ENCODE results near the gene FAF1. TPM values are rescaled to one million over a fixed set of nuclear protein-coding genes. Genes with fewer than 3 reads are reported as not detected.
"Not testable (repeated sequence)": the region's sequence is repeated elsewhere in the genome, so short reads cannot be mapped to it uniquely, and the experiment has no call there.

Gene FAF1
- total RNA-seq, 4 donors from 2014 or later, result 23.8 to 64.6 (median 43.9) TPM

DNA sequence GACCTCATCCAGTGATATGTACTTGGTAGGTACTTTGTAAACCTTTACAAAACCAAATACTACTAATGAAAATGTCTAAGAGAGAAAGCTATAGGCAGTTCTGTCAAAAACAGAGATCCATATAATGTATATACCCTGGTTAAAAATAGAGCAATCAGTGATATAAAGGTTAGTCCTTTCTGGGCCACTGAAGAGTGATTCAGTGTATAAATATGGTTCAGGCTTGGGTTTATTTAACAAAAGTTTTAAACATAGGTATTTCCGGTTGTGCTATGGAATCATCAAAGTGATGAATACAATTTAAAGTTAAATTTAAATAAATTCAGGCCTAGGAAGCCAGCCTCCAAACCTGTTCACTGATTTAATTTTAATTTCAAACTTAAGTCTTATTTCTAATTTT, 428.5 kb downstream of the FAF1 start:
- WGBS, 2 donors, result 82 to 90% methylated on average over 1 of the region's 1 CpG
- TF ChIP-seq POLR2A (IDR thresholded peaks at IDR 0.05), result no peak
- TF ChIP-seq, protein P1, sequence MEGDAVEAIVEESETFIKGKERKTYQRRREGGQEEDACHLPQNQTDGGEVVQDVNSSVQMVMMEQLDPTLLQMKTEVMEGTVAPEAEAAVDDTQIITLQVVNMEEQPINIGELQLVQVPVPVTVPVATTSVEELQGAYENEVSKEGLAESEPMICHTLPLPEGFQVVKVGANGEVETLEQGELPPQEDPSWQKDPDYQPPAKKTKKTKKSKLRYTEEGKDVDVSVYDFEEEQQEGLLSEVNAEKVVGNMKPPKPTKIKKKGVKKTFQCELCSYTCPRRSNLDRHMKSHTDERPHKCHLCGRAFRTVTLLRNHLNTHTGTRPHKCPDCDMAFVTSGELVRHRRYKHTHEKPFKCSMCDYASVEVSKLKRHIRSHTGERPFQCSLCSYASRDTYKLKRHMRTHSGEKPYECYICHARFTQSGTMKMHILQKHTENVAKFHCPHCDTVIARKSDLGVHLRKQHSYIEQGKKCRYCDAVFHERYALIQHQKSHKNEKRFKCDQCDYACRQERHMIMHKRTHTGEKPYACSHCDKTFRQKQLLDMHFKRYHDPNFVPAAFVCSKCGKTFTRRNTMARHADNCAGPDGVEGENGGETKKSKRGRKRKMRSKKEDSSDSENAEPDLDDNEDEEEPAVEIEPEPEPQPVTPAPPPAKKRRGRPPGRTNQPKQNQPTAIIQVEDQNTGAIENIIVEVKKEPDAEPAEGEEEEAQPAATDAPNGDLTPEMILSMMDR (IDR thresholded peaks at IDR 0.05), result no peak
- no peak for DNase-seq
- no peaks in the 10 kb centered on the region for H3K9me3 ChIP-seq
- no peaks in the 10 kb centered on the region for H3K4me1 ChIP-seq
- intact Hi-C loops (cut with DNase I), result no loop called here
- H3K27me3 ChIP-seq, result no peaks in the 10 kb centered on the region
- no peak overlapping the region for H3K27ac ChIP-seq
- no peak overlapping the region for H3K4me3 ChIP-seq
- H3K36me3 ChIP-seq, result peaks cover 0 to 56% (median 0%) of the 10 kb centered on the region in 3 donors

DNA sequence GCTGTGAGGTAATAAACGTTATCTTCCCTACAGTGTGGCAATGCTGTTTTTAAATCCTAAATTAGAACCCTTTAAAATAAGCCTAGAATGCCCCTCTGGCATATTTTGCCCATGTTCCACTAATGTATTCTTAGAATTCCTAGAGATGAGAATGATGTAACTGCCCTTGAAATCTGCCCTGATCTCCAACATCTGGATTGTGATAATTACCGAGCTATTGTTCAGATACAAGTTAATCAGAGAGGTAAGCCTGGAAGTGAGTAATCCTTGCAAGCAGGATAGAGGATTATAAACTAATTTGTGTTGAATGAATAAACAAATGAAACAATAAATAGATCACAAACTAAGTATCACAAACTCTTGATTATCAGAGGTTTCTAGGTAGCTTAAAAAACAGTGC, 429.0 kb downstream of the FAF1 start:
- no peaks in the 10 kb centered on the region for H3K27me3 ChIP-seq
- no peak overlapping the region for H3K4me3 ChIP-seq
- H3K9me3 ChIP-seq, result no peaks in the 10 kb centered on the region
- no peak overlapping the region for H3K27ac ChIP-seq
- DNase-seq, result no peak
- no peaks in the 10 kb centered on the region for H3K4me1 ChIP-seq
- 70 to 76% methylated on average over 2 of the region's 2 CpGs for WGBS, 2 donors
- no peak for TF ChIP-seq POLR2A (IDR thresholded peaks at IDR 0.05)
- TF ChIP-seq, protein P1 (IDR thresholded peaks at IDR 0.05), result no peak
- peaks cover 0 to 57% (median 0%) of the 10 kb centered on the region in 3 donors for H3K36me3 ChIP-seq
- intact Hi-C loops (cut with DNase I), result no loop called here

DNA sequence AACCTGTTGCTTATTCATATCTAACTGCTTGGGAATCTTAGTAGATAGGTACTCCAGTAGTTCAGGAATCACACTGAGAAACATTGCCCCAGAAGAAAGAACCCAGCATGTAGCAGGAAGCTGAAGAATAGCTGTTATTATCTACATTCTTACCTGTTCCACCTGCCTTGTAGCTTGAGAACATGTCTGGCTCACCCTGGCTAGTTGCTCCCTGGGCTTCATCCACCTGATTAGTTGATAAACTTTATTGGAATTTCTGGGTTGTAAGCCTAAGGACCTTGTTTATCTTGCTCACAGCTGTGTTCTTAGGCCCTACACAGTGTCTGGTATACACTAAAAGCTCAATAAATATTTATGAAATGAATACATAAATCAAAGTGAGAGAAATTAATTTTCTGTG, 430.6 kb downstream of the FAF1 start:
- Histone ChIP-seq H3K4me3 (no peak overlapping the region), H3K27ac (no peak overlapping the region)
- intact Hi-C loops (cut with DNase I), result no loop called here

DNA sequence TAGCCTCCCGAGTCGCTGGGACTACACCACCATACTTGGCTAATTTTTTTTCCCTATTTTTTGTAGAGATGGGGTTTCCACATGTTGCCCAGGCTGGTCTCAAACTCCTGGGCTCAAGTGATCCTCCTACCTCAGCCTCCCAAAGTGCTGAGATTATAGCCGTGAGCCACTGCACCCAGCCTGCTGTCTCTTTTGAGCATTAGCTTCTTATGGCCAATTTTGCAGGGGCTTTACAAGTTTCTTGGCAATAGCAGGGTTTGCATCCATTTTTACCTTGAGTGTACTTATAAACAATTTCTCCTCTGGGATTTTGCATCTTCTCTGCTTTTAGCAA, 432.1 kb downstream of the FAF1 start:
- DNase-seq; H3K9me3 ChIP-seq; H3K27ac ChIP-seq; H3K4me3 ChIP-seq; H3K4me1 ChIP-seq; intact Hi-C loops (cut with DNase I); H3K27me3 ChIP-seq: not testable (repeated sequence)
- WGBS, 2 donors, result 96 to 100% methylated on average over 3 of the region's 3 CpGs
- peaks cover 0 to 55% (median 0%) of the 10 kb centered on the region in 3 donors for H3K36me3 ChIP-seq

More for the DNA sequence above, 430.6 kb downstream of the FAF1 start:
- TF ChIP-seq, protein P1 (IDR thresholded peaks at IDR 0.05), result no peak
- no peak for TF ChIP-seq POLR2A (IDR thresholded peaks at IDR 0.05)
- no peak for DNase-seq
- Histone ChIP-seq H3K4me1 (no peaks in the 10 kb centered on the region), H3K9me3 (no peaks in the 10 kb centered on the region), H3K27me3 (no peaks in the 10 kb centered on the region), H3K36me3 (peaks cover 0 to 60% (median 0%) of the 10 kb centered on the region in 3 donors)

DNA sequence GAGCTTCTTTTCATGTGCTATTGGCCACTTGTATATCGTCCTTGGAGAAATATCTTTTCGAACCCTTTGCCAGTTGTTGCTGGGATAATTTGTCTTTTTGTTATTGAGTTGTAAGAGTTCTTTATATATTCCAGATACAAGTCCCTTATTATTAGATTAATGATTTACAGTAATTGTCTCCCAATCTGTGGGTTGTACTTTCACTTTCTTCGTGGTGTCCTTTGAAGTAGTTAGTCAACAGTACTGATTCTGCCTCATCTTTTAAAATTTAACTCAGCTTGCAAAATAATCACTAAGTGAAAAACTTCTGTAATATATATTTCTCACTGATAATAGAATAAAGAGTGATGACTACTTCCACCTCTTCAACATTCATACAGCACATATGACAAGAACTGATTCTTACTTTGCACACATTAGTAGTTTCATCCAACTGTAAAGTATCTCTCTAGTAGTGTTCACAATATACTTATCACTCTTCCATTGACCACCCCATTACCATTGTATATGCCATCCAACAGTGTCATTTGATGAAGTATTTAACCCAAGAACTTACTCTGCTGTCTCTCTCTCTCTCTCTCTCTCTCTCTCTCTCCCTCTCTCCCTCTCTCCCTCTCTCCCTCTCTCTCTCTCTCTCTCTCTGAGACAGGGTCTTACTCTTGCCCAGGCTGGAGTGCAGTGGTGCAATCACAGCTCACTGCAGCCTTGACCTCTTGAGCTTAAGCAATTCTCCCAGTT, 432.6 kb downstream of the FAF1 start:
- H3K27ac ChIP-seq, result no peak overlapping the region
- TF ChIP-seq, protein P1 (IDR thresholded peaks at IDR 0.05), result no peak
- TF ChIP-seq POLR2A (IDR thresholded peaks at IDR 0.05), result no peak
- H3K36me3 ChIP-seq, result peaks cover 0 to 51% (median 0%) of the 10 kb centered on the region in 3 donors
- H3K9me3 ChIP-seq, result peaks cover 0 to 4% (median 0%) of the 10 kb centered on the region in 3 donors
- intact Hi-C loops (cut with DNase I), result no loop called here
- no peak for DNase-seq
- no peaks in the 10 kb centered on the region for H3K27me3 ChIP-seq
- WGBS, 2 donors, result 79 to 88% methylated on average over 3 of the region's 3 CpGs
- H3K4me1 ChIP-seq, result no peaks in the 10 kb centered on the region
- no peak overlapping the region for H3K4me3 ChIP-seq

All from esophagus squamous epithelium (tissue), 5 donors.